HG02588 (cell line): ENCODE results near the gene RBX1.
"Not testable (repeated sequence)": the region's sequence is repeated elsewhere in the genome, so short reads cannot be mapped to it uniquely, and the experiment has no call there.

Source experiments
- ATAC-seq: cut with Tn5 transposase; IDR thresholded peaks from one replicate; pipeline ENCODE4 v1.9.1; 2021; ENCODE audit warnings: mild to moderate bottlenecking, moderate library complexity; ENCODE audit not compliant: unreplicated experiment

The RBX1 gene

DNA sequence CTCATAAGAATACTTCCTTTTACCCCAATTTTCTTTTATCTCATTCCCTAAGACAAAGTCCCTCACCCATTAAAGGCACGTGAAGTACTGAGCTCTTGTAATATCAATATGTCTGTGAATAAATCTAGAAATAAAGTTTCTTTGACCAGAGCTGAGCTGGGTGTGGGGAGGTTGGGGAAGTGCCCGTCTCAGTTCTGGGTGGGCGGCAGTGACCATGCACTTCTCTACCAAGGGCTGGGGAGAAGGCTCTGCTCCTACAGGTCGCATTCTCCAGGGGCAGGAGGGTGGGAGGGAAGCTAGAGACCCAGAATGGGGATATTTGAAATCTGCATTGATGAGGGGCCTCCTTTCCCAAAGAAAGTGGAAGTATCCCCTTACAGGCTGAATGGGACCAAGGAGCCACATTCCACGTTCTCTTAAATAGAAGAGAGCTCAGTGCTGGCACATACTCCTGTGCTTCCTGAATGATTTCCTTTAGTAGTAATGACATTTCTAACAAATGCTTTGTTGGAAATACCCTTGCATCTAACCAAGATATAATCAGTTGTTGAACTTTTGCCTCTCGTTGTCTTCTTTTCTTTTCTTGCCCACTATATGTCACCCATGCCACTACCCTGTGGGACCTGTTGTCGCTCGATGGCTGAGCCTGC lies 16.1 kb downstream of the RBX1 start:
- ATAC-seq: no peak

DNA sequence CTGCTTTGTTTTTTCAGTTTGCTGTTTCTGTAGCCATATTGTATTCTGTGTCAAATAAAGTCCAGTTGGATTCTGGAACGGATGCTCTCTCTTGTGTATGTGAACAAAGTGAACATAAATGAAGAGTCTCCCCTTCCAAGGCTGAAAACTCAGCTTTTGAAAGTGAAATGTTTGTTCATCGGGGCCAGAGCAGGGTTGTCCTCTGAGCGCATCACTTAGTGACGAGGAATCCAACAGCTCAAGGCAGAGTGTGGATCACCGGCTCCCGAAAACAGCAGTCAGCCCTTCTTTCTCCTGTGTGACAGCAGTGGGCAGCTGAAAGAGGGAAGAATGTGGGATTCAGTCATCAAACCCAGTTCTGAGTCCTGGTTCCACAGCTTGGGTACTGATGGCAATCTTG lies 21.4 kb downstream of the RBX1 start:
- no peak for ATAC-seq

DNA sequence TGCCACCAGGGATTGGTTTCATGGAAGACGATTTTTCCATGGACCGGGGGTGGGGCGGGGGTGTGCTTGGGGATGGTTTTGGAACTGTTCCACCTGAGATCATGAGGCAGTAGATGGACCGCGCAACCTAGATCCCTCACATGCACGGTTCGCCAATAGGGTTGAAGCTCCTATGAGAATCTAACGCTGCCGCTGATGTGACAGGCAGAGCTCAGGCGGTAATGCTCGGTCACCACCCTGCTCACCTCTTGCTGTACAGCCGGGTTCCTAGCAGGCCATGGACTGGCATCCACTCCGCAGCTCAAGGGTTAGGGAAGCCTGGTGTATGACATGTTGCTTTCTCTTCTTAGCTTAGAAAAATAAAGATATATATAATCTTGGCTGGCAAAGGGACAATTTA lies 22.0 kb downstream of the RBX1 start:
- ATAC-seq: no peak

DNA sequence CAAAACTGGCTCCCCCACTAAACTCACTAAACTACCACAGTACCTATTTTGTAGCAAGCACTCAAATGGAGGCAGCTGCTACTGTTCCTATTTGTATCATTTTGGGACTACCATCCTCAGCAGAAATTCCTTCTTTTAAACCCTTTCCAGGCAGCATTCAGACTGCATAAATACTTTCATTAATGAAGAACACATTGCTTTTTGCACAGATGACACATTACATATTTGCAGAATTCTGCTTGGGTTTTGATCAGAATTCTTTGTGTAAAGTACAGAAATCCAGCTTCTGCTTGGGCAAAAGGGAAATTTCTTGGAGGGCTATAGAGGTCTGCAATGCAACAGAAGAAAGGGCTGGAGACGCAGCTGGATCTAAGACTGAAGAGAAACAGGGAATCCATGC lies 24.2 kb downstream of the RBX1 start:
- no peak for ATAC-seq

DNA sequence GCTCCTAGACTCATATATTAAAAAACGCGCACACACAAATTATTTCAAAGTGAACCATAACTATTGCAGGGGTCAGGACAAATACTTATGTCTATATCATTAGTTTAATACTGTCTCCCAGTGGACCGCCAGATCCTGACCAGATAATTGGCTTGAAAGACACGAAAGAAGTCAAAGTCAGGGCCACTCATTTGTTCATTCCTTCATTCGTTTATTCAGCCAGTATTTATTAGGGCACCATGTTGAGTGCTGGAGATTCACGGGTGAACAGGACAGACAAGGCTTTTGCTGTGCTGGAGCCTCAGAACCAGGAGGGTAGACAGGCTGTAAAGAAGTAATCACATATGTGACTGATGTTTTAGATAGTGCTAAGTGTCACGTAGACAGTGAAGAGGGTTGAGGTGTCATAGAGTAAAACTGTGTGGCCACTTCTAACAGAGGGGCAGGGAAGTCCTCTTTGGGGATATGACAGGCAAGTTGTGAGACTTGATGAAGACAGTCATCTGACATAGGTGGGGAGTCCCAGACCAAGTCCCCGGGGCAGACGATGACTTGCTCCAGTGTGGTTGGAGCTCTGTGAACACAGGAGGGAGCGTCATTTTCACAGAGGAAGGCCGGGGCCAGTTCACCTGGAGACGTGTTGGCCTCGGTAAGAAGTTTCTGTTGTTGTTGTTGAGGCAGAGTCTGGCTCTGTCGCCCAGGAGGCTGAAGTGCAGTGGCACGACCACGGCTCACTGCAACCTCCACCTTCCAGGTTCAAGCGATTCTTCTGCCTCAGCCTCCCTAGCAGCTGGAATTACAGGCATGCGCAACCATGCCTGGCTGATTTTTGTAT lies 25.9 kb downstream of the RBX1 start:
- no peak for ATAC-seq

DNA sequence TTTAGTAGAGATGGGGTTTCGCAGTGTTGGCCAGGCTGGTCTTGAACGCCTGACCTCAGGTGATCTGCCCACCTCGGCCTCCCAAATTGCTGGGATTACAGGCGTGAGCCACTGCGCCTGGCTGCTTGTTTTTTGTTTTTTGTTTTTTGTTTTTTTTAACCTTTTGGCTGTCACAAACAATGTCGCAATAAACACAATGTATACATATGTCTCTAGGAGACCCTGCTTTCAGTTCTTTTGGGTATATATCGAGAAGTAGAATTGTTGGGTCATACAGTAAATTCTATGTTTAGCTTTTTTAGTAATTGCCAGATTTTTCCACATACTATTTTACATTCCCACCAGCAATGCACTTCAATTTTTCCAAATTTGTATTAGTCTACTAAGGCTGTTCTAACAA lies 28.0 kb downstream of the RBX1 start:
- ATAC-seq: no peak

DNA sequence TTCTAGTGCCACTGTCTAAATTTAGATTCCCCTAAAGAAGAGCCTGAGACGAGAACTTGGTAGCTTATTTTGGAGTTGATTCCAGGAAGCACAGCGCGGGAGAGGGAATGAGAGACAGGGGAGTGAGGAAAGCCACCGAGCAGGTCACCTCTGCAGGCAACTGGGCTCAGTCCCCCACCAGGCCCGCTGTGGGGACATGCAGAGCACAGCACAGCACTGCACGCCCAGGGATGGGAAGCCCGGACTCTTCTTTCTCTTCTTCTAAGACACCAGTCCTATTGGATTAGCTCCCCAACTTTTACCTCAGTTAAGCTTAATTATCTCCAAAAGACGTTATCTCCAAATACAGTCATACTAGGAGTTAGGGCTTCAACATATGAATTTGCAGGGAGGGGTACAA lies 28.7 kb downstream of the RBX1 start:
- no peak for ATAC-seq

DNA sequence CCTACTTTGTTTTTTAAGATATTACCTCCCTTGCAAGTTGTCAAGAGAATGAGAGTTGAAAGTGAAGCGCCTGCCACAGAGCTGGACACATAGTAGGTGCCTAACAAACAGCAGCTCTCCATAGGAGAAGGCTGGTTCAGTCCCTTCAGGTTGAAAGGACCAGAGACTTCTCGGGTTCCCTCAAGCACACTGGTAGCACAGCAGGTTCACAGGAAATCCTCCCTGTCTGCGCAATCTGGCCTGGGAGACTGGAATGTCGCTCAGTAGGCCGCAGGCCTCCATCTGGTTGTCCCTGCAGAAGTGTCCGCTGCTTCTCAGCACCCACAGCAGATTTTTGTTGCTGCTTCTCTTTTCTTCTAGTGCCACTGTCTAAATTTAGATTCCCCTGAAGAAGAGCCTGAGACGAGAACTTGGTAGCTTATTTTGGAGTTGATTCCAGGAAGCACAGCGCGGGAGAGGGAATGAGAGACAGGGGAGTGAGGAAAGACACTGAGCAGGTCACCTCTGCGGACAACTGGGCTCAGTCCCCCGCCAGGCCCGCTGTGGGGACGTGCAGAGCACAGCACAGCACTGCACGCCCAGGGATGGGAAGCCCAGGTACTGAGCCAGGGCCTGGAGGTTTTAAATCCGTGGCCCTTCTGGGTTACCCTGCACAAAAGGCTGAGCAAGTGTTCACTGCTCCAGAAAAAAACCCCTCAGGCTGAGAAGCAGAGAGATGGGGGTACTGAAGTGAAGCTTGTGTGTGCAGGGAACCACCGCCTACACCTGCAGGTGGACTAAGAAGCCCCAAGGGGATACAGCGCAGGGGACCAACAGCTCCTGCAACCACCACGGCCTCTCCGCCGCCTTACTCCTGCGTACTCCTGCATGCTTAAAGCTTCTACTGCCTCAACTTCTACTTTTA lies 31.6 kb downstream of the RBX1 start:
- ATAC-seq: no peak

DNA sequence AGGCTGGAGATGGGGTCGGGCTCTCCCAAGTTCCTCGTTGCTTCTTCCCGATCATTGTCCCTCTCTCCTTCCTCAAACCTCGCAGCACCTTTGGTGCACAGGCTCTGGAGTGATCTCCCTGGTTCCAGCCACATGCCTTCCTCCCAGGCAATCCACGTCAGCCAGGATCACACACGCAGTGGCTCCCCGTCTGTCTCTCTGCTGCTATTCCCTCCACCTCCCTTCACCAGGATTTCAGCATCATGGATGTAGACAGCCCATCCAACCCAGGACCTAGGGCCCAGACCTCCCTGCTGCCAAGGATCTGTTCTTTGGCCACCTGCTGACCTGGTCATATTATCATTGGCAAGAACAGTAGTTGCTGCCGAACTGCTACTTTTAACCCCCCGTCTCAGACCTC lies 40.1 kb downstream of the RBX1 start:
- ATAC-seq: no peak

DNA sequence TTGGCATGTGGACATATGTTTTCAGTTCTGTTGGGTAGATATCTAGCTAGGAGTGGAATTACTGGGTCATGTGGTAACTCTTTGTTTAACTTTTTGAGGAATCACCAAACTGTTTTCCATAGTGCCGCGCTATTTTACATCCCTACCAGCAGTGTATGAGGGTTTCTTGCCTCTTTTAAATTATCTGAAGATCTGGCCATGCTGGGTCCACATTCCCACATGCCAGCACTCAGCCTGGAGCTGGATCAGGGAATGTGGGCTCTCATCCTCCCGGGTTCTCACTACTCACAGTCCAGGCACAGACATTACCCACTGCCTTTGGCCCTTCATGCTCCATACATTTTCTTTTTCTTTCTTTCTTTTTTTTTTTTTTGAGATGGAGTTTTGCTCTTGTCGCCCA lies 44.6 kb downstream of the RBX1 start:
- ATAC-seq: no peak

DNA sequence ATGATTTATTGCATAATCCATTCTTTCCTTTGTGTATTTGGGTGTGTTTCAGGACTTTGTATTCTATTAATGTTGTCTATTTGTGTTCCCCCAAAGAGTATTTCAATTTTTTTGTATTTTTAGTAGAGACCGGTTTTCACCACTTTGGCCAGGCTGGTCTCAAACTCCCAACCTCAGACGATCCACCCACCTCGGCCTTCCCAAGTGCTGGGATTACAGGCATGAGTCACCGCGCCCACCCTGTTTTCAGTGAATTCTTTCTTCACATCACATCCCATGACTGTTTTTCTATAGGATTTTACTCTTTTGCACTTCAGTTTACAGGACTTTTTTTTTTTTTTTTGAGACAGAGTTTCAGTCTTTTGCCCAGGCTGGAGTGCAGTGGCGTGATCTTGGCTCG lies 46.3 kb downstream of the RBX1 start:
- ATAC-seq: no peak

DNA sequence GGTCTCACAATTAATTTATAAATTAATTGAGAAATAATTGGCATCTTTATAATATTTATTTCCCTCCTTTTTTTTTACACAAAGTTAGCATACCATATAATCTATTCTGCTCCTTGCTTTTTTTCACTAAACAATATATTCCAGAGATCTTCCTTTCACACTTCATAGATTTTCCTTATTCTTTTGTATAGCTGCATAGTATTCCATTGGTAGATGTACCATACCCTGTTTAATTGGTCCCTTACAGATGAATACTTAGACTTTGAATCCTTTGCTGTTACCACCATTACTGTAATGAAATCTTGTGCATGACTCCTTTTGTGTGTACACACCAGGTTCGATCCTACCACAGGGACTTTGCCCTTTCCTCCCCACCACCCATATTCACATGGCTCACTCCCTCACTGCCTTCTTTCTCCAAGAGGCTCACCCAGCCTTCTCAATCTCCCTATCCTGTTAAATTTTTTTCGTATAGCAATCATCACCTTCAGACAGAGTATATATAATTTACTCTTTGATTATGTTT lies 48.9 kb downstream of the RBX1 start:
- ATAC-seq: no peak

DNA sequence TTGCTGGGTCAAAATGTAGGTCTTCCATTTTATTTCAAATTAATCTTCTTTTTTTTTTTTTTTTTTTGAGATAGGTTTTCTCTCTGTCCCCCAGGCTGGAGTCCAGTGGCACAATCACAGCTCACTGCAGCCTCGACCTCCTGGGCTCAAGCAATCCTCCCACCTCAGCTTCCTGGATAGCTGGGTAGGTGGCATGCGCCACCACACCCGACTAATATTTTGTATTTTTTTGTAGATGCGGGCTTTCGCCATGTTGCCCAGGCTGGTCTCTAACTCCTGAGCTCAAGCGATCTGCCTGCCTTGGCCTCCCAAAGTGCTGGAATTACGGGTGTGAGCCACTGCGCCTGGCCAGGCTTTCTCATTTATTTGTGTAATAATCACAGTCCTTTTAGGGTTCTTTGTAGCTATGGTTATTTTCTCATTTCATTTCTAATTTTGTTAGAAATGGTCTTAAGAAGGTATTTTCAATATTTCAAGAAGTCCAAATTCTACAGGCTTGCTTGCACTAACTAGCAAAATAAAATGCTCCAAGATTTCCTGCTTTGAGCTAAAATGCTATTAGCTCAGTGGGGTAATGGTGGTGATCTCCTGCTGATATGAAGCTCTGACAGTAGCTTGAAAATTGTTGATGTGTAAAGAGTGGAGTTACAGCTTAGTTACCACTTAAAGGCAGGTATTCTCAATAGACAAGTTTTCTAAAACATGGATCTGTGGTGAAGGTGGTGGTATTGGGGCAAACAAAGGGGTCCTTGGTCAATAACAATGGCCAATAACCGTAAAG lies 50.0 kb downstream of the RBX1 start:
- no peak for ATAC-seq

DNA sequence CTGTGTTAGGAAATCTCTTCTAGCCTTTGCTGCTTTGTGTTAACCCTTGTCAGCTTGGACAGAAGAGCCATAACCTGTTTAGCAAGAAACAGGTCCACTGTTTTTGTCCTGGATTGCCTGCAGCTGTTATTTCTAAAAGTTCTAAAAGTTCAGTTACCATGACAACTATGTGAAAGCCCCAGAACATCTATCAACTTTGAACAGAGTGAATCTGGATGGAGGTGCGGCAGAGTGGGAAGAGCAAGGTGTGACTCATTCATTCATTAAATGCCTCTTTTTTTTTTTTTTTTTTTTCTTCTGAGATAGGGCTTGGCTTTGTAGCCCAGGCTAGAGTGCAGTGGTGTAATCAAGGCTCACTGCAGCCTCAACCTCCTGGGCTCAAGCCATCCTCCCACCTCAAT lies 50.5 kb downstream of the RBX1 start:
- no peak for ATAC-seq

DNA sequence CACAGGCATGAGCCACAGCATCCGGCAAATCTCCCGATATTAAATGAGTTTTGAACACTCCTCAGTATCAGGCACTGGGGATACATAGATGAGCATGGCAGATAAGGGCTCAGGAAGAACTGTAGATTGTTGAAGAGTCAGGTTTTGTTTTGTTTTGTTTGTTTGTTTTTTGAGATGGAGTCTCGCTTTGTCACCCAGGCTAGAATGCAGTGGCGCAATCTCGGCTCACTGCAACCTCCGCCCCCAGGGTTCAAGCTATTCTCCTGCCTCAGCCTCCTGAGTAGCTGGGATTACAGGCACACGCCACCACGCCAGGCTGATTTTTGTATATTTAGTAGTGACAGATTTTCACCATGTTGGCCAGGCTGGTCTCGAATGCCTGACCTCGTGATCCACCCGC lies 51.2 kb downstream of the RBX1 start:
- ATAC-seq: not testable (repeated sequence)

DNA sequence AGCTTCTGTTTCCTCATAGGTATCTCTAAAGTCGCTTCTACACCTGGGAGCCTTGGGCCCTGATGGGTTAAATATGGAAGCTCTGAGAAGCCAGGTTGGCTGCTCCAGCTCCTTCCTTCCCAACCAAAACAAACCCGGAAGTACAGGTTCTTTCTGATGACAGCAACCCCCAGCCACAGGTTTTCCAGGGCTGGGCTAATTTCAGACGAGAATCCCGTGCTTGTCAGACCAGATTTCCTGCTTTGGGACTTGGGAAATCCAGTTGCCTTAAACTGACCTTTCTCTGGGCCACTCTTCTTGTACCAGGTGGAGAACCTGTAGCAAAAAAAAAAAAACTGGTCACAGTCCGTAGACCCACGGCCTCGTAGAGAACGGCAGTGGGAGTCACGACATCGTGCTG lies 51.9 kb downstream of the RBX1 start:
- ATAC-seq: no peak

DNA sequence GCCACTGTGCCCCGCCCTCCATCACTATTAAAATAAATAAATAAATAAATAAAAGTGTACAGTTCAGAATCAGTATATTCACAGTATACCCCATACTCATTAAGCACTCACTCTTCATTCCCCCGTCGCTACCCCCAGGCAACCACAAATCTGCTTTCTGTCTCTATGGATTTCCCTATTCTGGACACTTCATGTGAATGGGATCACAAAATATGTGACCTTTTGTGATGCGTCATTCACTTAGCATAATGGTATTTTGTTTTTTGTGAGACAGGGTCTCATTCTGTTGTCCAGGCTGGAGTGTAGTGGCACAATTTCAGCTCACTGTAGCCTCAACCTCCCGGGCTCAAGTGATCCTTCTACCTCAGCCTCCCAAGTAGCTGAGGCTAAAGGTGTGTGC lies 52.8 kb downstream of the RBX1 start:
- ATAC-seq: no peak

DNA sequence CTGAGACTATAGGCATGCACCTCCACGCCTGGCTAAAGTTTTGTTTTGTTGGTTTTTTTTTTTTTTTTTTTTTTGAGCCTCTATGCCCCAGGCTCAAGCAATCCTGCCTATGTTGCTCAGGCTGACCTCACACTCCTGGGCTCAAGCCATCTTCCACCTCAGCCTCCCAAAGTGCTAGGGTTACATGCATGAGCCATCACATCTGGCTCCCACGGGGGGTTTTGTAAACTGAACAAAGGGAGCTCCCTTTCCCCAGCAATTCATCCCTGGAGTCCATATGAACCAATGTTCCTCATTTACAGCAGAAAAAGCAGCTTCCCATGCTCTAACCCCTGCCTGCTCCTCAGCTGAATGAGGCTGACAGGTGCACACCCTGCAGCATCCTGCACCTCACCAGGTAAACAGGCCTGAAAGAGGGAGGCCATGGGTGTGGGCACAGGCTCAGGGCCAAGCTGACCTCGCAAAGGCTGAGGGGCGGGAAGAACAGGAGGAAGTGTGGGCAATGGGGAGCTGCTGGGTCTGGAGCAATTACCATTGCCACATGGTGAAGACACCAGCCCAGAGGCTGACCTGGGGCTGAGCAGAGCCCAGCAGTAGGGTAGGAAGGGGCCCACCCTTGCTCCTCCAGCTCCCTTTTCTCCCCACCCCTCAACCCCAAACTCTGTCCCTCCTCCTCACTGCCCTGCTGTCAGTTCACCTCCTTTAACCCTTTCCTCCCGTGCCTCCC lies 58.2 kb downstream of the RBX1 start:
- no peak for ATAC-seq

DNA sequence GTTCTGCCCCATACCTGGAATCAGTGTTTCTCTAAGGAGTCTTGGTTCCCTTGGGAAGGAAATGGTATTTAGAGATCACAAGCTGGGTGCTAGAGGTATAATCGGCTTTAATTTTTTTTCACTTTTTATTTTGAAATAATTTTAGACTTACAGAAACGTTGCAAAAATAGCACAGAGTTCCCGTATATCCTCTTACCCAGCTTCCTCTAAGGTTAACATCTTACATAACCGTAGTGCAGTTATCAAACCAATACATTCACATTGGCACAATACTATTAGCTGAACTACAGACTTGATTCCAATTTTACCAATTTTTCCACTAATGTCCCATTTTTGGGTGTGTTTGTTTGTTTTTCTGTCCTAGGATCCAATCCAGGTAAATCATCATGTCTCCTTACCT lies 63.8 kb downstream of the RBX1 start:
- ATAC-seq: no peak

DNA sequence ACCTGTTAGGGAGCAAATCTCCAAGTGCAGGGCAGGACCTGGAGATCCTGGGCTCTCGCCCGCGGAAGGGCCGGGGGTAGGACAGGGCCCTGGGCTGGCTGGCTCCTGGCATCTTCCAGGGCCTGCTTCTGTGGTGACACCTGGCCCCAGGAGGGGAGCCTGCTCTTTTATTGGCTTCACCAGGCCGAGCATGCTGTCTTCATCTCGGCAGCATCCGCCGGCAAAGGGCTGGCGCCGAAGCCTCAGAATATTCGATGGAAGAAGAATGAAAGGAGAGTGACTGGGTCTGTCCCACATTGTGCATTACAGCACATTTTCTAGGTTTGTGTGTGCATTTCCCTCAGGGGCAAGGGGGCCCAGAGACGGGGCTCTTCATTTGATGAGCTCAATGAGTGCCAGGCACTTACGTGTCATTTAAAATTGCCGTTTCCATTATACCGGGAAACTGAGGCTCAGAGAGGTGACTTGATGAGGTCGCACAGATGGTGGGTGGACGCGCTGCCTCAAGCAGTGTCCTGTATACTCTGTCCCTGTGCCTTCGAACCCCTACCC lies 70.0 kb downstream of the RBX1 start:
- ATAC-seq: no peak
